ENCODE results near the gene GAP43.

DNA sequence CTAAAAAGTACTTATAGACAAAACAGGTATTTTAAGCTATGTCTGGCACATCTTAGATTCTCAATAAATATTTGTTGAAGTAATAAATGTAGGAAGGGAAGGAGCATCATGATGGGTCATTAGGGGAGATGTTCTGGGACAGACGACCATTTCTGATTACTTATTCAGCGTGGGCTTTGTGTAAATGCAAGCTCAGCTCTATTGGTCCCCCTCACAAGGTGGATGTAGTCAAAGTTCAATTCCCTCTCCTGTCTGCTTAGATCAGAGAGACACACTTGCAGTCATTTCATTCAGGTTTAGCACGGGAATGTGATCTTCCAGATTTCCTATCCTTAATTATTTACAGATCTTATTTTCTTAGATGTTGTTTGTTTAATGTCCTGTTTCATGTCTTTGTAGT, 7.5 kb downstream of the GAP43 start:
- TF ChIP-seq POLR2AphosphoS5 (IDR thresholded peaks at IDR 0.05; ENCODE audit: low read depth, low read length) (no peak), POLR2A (IDR thresholded peaks at IDR 0.05; ENCODE audit: low read depth, low read length) (no peak)

Data from GM12892 (cell line).